GM12872 (cell line): ENCODE measurements around the gene CLCA2.

Experiments used
- TF ChIP-seq, protein P1 (sequence below): IDR thresholded peaks from 3 replicates; pipeline ENCODE4 v1.5.1; 2011; ENCODE audit warnings: low read depth, mild to moderate bottlenecking, low read length, moderate library complexity; ENCODE audit not compliant: insufficient read depth

CLCA2 gene

DNA sequence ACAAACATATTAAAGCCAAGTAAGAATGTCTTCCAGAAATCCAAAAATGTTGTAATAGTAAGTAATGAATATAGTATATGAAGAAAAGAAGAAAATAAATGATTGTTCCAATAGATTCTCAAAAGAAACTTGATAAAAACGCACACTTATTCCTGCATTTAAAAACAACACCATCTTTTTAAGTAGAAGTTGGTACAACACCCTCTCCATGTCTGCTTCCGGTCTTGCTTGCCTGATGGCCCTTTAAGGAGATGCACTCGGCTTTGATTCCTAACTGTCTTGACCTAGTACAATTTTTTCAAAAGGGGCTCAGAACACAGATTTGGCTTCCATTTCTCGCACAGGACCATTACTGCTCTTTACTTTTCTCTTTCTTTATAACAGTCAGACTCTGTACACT, 53.7 kb downstream of the CLCA2 start:
- TF ChIP-seq, protein P1, sequence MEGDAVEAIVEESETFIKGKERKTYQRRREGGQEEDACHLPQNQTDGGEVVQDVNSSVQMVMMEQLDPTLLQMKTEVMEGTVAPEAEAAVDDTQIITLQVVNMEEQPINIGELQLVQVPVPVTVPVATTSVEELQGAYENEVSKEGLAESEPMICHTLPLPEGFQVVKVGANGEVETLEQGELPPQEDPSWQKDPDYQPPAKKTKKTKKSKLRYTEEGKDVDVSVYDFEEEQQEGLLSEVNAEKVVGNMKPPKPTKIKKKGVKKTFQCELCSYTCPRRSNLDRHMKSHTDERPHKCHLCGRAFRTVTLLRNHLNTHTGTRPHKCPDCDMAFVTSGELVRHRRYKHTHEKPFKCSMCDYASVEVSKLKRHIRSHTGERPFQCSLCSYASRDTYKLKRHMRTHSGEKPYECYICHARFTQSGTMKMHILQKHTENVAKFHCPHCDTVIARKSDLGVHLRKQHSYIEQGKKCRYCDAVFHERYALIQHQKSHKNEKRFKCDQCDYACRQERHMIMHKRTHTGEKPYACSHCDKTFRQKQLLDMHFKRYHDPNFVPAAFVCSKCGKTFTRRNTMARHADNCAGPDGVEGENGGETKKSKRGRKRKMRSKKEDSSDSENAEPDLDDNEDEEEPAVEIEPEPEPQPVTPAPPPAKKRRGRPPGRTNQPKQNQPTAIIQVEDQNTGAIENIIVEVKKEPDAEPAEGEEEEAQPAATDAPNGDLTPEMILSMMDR: no peak

DNA sequence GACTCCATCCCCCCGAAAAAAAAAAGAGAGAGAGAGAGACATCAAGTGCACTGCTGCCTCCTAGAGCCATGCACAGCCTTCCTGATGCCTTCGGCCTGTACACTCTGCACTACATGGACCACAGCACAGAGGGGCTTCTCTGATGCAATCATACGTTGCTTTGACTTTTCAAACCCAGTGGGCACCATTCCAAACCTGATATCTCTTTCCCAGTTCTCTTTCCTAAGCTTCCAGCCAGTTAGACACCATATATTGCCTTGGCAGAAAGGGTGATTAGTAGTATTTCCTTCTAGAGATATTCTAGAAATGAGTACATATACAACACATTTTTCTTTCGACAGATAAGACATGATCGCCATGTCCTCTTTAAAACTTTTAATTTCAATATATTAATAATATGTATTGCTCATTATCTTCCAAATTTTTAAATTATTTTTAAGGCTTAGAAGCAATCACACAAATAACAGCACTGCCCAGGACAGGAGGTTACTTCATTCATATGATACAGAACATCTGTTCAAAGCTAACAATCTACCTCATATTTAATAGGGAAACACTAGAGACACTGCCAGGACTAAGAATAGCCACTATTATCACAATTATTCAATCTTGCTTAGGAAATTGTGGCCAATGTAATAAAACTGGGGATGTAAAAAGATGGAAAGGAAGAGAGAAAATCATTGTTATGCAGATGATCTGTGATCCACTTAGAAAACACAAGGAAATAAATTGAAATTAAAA, 54.6 kb downstream of the CLCA2 start:
- TF ChIP-seq, protein P1: no peak

DNA sequence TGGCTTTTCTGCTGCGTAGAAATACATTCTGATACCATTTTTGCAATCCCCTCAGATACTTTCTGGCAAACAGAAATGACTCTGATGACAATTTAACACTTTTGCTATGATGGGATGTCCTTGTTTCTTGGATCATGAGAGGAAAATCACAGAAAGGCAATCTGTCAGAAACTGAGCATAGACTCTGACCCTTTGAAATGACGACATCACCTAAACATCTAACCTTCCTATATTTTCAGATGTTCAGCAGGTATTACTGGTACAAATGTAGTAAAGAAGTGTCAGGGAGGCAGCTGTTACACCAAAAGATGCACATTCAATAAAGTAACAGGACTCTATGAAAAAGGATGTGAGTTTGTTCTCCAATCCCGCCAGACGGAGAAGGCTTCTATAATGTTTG, 58.0 kb downstream of the CLCA2 start:
- TF ChIP-seq, protein P1: no peak

DNA sequence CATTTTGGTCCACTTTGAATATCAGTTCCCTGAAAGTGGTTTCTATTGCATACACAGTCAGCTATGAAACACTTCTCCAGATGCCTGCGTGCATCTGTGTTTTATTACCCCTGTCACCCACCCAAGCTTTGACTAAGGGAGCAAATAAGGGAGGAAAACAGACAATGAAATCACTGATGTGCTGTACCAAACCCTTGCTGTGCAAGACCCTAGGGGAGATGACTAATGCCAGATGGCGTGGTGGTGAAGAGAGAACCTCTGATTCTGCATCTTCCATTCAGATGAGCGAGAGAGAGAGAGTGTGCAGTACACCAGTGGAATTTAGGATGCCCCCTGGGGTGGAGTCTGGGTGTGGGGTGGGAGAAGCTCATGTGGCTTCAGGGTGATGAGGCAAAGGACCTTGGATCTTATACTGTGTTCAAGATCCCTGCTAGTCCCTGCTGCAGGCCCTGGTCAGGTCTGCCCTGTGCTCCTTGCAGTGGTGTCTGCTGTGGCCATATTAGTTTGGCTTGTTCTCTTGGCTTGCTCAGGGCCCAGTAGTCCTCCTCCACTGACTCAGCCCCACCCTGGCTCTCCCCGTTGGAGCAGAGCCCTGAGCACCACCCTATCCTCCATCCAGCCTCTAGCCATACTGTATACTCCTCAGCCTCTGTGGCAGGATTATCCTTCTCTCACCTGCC, 63.3 kb downstream of the CLCA2 start:
- TF ChIP-seq, protein P1: no peak

DNA sequence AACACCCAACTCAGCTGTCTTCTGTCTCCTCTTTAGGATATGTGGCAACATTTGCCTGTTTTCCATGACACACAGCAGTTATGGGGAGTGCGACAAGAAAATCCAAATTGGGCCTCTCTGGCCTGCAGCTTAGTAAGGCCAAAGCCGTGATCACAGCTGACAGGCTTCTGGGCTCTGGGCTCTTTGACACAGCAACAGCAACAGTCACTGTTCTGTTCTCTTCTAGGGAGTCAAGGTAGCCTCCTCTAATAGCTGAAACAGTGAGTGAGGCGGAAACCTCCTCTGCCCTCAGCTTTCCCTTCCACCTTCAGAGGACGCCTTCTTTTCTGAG, 63.8 kb downstream of the CLCA2 start:
- TF ChIP-seq, protein P1: no peak

DNA sequence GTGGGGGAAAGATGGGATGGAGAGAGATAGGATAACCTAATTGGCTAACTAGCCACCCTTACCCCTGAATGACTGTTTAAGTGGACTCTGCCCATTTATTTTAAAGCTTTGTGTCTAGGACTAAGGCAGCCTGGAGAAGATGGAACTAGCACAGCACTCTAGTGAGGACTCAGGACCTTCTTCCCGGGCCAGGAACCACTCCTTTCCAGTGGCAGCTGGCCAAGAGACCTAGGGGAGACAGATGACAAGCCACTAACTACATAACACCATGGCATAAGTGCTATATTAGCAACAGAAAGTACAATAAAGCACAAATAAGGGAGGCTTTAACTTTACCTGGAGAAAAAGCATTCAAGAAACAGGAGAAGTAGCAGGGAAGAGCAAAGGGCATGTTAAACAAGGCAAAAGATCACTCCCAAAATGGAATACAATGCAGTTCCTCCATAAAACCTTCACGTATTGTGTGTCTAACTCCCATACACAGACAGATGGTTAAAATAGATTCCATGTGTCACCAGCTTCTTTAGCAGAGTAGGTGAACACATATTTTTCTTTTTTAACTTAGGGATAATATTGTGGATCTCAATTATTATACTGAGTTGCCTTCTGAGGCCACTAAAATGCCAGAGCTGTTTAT, 65.4 kb downstream of the CLCA2 start:
- TF ChIP-seq, protein P1: no peak

DNA sequence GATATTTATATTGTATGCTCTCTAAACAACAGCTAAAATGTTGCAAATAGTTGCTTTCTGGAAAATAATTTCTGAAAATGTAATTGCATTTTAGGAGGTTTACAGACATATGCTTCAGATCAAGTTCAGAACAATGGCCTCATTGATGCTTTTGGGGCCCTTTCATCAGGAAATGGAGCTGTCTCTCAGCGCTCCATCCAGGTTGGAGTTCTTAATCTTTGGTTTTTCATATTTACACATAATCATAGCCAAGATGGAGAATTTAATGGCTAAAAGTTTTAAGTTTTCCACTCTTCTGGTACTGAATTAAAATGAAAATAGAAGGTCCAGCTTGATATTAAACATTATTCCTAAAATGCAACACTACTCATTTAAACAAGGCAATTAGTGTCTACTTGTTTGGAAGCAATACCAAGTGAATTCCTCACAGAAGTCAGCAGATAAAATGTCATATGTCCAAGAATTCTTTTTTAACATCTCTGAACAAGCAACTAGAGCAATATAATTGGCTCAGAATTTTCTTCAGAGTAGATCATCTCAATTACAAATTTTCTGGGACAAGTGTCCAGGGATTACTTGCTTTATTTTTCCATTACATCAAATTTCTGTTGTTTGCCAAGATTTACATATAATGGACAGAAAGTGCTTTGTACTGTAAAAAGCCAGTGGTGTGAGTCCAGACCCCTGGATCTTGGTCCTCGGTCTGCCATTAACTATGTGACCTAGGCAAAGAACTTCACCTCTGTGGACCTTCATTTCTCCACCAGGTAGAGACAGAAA, 67.4 kb downstream of the CLCA2 start:
- TF ChIP-seq, protein P1: no peak
